ENCODE results near the gene SLC4A5. TPM values are rescaled to one million over a fixed set of nuclear protein-coding genes. Genes with fewer than 3 reads are reported as not detected.

The SLC4A5 gene
- polyA plus RNA-seq, 1 of the 3 experiments (the other 2 are of a cell fraction) = 0.25 TPM

GRCh38 chr2:74168739-74169138 lies 174.5 kb downstream of the SLC4A5 start:
- H3K79me2 ChIP-seq (ENCODE audit: insufficient read depth) = peaks cover 85% of the 10 kb centered on the region
- no peak overlapping the region for H3K4me3 ChIP-seq (ENCODE audit: low read depth in 2 of 2, low read length in 1 of 2)
- H2AFZ ChIP-seq (ENCODE audit: low read depth) = no peak overlapping the region
- POLR2A ChIA-PET = interaction anchor here (1.5 kb wide), 1 partner anchor 10 kb away, joined by 11 read pairs; the partner anchor contains the start of gene MOB1A
- no peaks in the 10 kb centered on the region for H3K9me3 ChIP-seq
- peaks cover 18% of the 10 kb centered on the region for H3F3A ChIP-seq (replicated peaks; ENCODE audit: insufficient read depth)
- 85% methylated on average over 2 of the region's 2 CpGs for WGBS (ENCODE audit: low lambda C conversion rate)
- CTCF ChIA-PET = interaction anchor here (0.9 to 3.2 kb wide), 5 partner anchors 10 to 21 kb away, joined by 3 to 18 read pairs (median 5); partner anchors contain the start of gene MOB1A
- no peak overlapping the region for H3K4me2 ChIP-seq
- no peak overlapping the region for H3K9ac ChIP-seq
- no peak for TF ChIP-seq FOSL2 (IDR thresholded peaks at IDR 0.05; ENCODE audit: borderline replicate concordance, low read depth)
- no peak for TF ChIP-seq IRF3 (IDR thresholded peaks at IDR 0.05; ENCODE audit: low read depth, low read length)
- no peak for TF ChIP-seq TEAD4 (IDR thresholded peaks at IDR 0.05; ENCODE audit: borderline replicate concordance, insufficient read depth)
- TF ChIP-seq FOXM1 (IDR thresholded peaks at IDR 0.05; ENCODE audit: low read depth) = no peak
- H3K9me2 ChIP-seq = no peaks in the 10 kb centered on the region
- peaks cover 57 to 89% of the 10 kb centered on the region in 2 experiments for H3K36me3 ChIP-seq (replicated peaks in 1 of 2; ENCODE audit: control insufficient read depth in 1 of 2, insufficient read depth in 2 of 2, low read length in 1 of 2)
- no peak for DNase-seq
- no peaks in the 10 kb centered on the region for H3K4me1 ChIP-seq (ENCODE audit: control insufficient read depth in 1 of 2, insufficient read depth in 2 of 2, low read depth in 1 of 2, low read length in 1 of 2)
- peaks cover 35% of the 10 kb centered on the region for H4K20me1 ChIP-seq (ENCODE audit: insufficient read depth)
- no peaks in the 10 kb centered on the region for H3K27me3 ChIP-seq (ENCODE audit: insufficient read depth)
- no peak overlapping the region for H3K27ac ChIP-seq (ENCODE audit: low read depth in 2 of 2, low read length in 1 of 2)

Small RNA genes within 50 kb of the gene (small RNA-seq; reads per million reads assigned to genes)
- 0 reads per million in 7 experiments for gene RNU6-542P
- 0 reads per million in 7 experiments for gene TAF13P2

Other genes starting within 250 kb of the SLC4A5 start
- 64.4 and 90.1 TPM in 2 replicates for gene BOLA3, start 195.5 kb downstream of the SLC4A5 start, polyA plus RNA-seq (2012; rRNA removed)
- 15.3 and 19.7 TPM in 2 replicates for gene MOB1A, start 164.5 kb downstream of the SLC4A5 start, polyA plus RNA-seq (2012; rRNA removed)
- 68.6 and 82.6 TPM in 2 replicates for gene MTHFD2, start 144.8 kb downstream of the SLC4A5 start, polyA plus RNA-seq (2012; rRNA removed)
- gene DCTN1, start 36.9 kb upstream of the SLC4A5 start, polyA plus RNA-seq (2012; rRNA removed) = 88.9 and 91.1 TPM in 2 replicates
- 1.2 and 2.5 TPM in 2 replicates for gene C2orf81, start 78.2 kb upstream of the SLC4A5 start, polyA plus RNA-seq (2012; rRNA removed)
- 50.7 and 61.6 TPM in 2 replicates for gene WDR54, start 78.3 kb upstream of the SLC4A5 start, polyA plus RNA-seq (2012; rRNA removed)
- 22.6 and 23.4 TPM in 2 replicates for gene RTKN, start 98.5 kb upstream of the SLC4A5 start, polyA plus RNA-seq (2012; rRNA removed)
- 41.7 and 48.4 TPM in 2 replicates for gene INO80B, start 111.7 kb upstream of the SLC4A5 start, polyA plus RNA-seq (2012; rRNA removed)
- gene WBP1, start 115.0 kb upstream of the SLC4A5 start, polyA plus RNA-seq (2012; rRNA removed) = 184 and 193 TPM in 2 replicates
- 69.3 and 69.4 TPM in 2 replicates for gene MOGS, start 122.0 kb upstream of the SLC4A5 start, polyA plus RNA-seq (2012; rRNA removed)
- gene MRPL53, start 129.3 kb upstream of the SLC4A5 start, polyA plus RNA-seq (2012; rRNA removed) = 60.6 and 95.0 TPM in 2 replicates
- 8.7 and 13.1 TPM in 2 replicates for gene CCDC142, start 139.6 kb upstream of the SLC4A5 start, polyA plus RNA-seq (2012; rRNA removed)
- gene TTC31, start 139.7 kb upstream of the SLC4A5 start, polyA plus RNA-seq (2012; rRNA removed) = 27.9 and 38.0 TPM in 2 replicates
- gene LBX2, start 156.2 kb upstream of the SLC4A5 start, polyA plus RNA-seq (2012; rRNA removed) = 0.03 TPM in 1 of 2 replicates, not detected in the other
- 44.9 and 46.4 TPM in 2 replicates for gene PCGF1, start 164.3 kb upstream of the SLC4A5 start, polyA plus RNA-seq (2012; rRNA removed)
- 24.5 and 25.6 TPM in 2 replicates for gene TLX2, start 171.0 kb upstream of the SLC4A5 start, polyA plus RNA-seq (2012; rRNA removed)
- 1.6 and 1.8 TPM in 2 replicates for gene DQX1, start 182.8 kb upstream of the SLC4A5 start, polyA plus RNA-seq (2012; rRNA removed)
- 118 and 151 TPM in 2 replicates for gene AUP1, start 186.3 kb upstream of the SLC4A5 start, polyA plus RNA-seq (2012; rRNA removed)
- 55.7 and 60.4 TPM in 2 replicates for gene HTRA2, start 186.5 kb upstream of the SLC4A5 start, polyA plus RNA-seq (2012; rRNA removed)
- gene LOXL3, start 210.5 kb upstream of the SLC4A5 start, polyA plus RNA-seq (2012; rRNA removed) = 47.9 and 59.3 TPM in 2 replicates
- gene DOK1, start 211.3 kb upstream of the SLC4A5 start, polyA plus RNA-seq (2012; rRNA removed) = 25.3 and 28.1 TPM in 2 replicates